A673 (cell line): ENCODE data around the gene OR2H1. TPM values are rescaled to one million over a fixed set of nuclear protein-coding genes. Genes with fewer than 3 reads are reported as not detected.

Source experiments
- BruUV-seq: library from RNA; stranded (reverse); fragments of 400-500 nt; replicated peaks from 2 replicates; lab custom pipeline; 2021; lab: Mats Ljungman, UMichigan
- CTCF ChIA-PET: fragments of 300-600 bp; sonication (Branson Sonifier 250); formaldehyde crosslinking; loops from one replicate; lab custom pipeline; 2022; ENCODE audit warnings: antibody characterized with exemption; lab: Charles Lee
- POLR2A ChIA-PET: fragments of 300-600 bp; sonication (Branson Sonifier 250); formaldehyde crosslinking; loops from one replicate; lab custom pipeline; 2022; ENCODE audit warnings: antibody characterized with exemption; ENCODE audit not compliant: low non-redundant PET; lab: Charles Lee
- DNase-seq: peaks from one replicate; pipeline ENCODE4 v3.0.0-alpha.2; 2015; ENCODE audit warnings: low spot score
- H3K27ac ChIP-seq: fragments of 200-600 bp; sonication (generic); 2 replicates; pipeline ENCODE4 v1.5.1; 2016; ENCODE audit warnings: mixed run types, low read depth, mild to moderate bottlenecking, mixed read lengths, antibody characterized with exemption, low read length; ENCODE audit not compliant: poor library complexity, severe bottlenecking
- H3K27me3 ChIP-seq: fragments of 200-600 bp; sonication (generic); replicated peaks from 2 replicates; pipeline ENCODE4 v1.6.1; 2017; ENCODE audit warnings: mixed run types, low read depth, mild to moderate bottlenecking, mixed read lengths, antibody characterized with exemption, low read length; ENCODE audit not compliant: insufficient read depth, poor library complexity
- H3K36me3 ChIP-seq: fragments of 200-600 bp; sonication (generic); 2 replicates; pipeline ENCODE4 v1.6.1; 2016; ENCODE audit warnings: mixed run types, mild to moderate bottlenecking, mixed read lengths, antibody characterized with exemption, low read length; ENCODE audit not compliant: insufficient read depth, poor library complexity, severe bottlenecking
- H3K4me1 ChIP-seq: fragments of 200-600 bp; sonication (generic); 2 replicates; pipeline ENCODE4 v1.6.1; 2017; ENCODE audit warnings: mixed run types, mild to moderate bottlenecking, mixed read lengths, antibody characterized with exemption, low read length; ENCODE audit not compliant: insufficient read depth, poor library complexity, severe bottlenecking
- H3K4me3 ChIP-seq: fragments of 200-600 bp; sonication (generic); 2 replicates; pipeline ENCODE4 v1.5.1; 2016; ENCODE audit warnings: low read depth, mixed run types, mild to moderate bottlenecking, mixed read lengths, low read length; ENCODE audit not compliant: poor library complexity, severe bottlenecking
- H3K9me3 ChIP-seq: fragments of 200-600 bp; sonication (generic); 2 replicates; pipeline ENCODE4 v1.6.1; 2016; ENCODE audit warnings: mixed run types, low read depth, mild to moderate bottlenecking, mixed read lengths, antibody characterized with exemption, low read length; ENCODE audit not compliant: poor library complexity, severe bottlenecking
- EZH2 ChIP-seq: fragments of 200-600 bp; sonication (generic); IDR thresholded peaks from 2 replicates; pipeline ENCODE4 v1.6.1; 2017; ENCODE audit warnings: borderline replicate concordance, low read depth, mild to moderate bottlenecking, mixed read lengths, antibody characterized with exemption, low read length; ENCODE audit not compliant: poor library complexity, severe bottlenecking
- intact Hi-C: fragments of 100-400 bp; cut with micrococcal nuclease; formaldehyde crosslinking; loops from one replicate; pipeline ENCODE4 v1.10.0; 2022; ENCODE audit not compliant: unreplicated experiment
- total RNA-seq: library from RNA; stranded (reverse); gene quantifications from 2 replicates; pipeline ENCODE4 v1.2.3, GENCODE V29; 2021
- TF ChIP-seq, protein P1 (sequence below): fragments of 300-800, 200-600 bp; sonication (generic); conservative IDR thresholded peaks from 2 replicates; pipeline ENCODE4 v1.5.1; 2017; ENCODE audit warnings: low read depth, mild to moderate bottlenecking, antibody characterized with exemption, low read length, moderate library complexity, mixed read lengths

Gene OR2H1
- total RNA-seq, 1 experiment from 2014 or later = not detected

DNA sequence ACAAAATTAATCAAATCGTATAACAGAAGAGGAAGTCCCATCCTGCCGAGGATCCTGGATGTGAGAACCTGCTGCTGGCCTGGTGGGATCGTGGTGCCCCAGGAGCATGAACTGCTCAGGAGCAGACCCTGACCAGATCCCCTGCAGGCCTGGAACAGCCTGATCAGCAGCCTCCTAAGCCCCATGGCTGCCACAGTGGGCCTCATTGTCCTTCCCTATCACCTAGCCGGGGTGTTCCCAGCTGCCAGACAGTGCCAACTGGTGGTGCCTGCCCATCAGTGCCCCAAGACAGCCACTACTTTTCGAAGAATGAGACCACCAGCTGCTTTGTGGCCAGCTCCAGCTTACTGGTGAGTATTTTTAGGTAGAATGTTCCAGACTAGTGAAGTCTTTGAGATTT, 50.4 kb downstream of the OR2H1 start:
- Histone ChIP-seq H3K27me3 (no peaks in the 10 kb centered on the region), H3K4me3 (no peak overlapping the region), H3K9me3 (no peaks in the 10 kb centered on the region), H3K27ac (no peak overlapping the region), H3K4me1 (no peaks in the 10 kb centered on the region), H3K36me3 (no peaks in the 10 kb centered on the region)
- intact Hi-C loops = no loop called here
- BruUV-seq = no TSS peak
- no peak for DNase-seq
- CTCF ChIA-PET = no interaction called here
- POLR2A ChIA-PET = no interaction called here
- TF ChIP-seq EZH2 = no peak
- TF ChIP-seq, protein P1, sequence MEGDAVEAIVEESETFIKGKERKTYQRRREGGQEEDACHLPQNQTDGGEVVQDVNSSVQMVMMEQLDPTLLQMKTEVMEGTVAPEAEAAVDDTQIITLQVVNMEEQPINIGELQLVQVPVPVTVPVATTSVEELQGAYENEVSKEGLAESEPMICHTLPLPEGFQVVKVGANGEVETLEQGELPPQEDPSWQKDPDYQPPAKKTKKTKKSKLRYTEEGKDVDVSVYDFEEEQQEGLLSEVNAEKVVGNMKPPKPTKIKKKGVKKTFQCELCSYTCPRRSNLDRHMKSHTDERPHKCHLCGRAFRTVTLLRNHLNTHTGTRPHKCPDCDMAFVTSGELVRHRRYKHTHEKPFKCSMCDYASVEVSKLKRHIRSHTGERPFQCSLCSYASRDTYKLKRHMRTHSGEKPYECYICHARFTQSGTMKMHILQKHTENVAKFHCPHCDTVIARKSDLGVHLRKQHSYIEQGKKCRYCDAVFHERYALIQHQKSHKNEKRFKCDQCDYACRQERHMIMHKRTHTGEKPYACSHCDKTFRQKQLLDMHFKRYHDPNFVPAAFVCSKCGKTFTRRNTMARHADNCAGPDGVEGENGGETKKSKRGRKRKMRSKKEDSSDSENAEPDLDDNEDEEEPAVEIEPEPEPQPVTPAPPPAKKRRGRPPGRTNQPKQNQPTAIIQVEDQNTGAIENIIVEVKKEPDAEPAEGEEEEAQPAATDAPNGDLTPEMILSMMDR = no peak

DNA sequence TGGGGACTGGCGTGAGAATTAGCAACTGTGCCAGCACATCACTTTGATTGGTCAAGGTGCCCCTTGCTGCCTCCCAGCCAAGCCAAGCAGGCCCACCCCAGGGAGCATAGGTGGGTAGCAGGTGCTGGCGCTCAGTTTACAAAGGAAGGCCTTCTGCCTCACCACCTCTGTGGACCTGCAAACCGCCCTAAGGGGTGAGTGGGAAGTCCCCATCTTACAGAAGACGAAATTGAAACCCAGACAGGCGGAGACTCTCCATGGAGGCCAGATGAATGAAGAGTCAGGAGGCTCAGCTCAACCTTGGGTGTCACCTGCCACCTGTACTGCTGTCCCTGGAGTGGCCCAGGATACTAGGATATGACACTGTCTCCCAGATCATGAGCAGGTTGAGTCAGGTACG, 52.3 kb downstream of the OR2H1 start:
- no peak for DNase-seq
- CTCF ChIA-PET = no interaction called here
- no peaks in the 10 kb centered on the region for H3K27me3 ChIP-seq

DNA sequence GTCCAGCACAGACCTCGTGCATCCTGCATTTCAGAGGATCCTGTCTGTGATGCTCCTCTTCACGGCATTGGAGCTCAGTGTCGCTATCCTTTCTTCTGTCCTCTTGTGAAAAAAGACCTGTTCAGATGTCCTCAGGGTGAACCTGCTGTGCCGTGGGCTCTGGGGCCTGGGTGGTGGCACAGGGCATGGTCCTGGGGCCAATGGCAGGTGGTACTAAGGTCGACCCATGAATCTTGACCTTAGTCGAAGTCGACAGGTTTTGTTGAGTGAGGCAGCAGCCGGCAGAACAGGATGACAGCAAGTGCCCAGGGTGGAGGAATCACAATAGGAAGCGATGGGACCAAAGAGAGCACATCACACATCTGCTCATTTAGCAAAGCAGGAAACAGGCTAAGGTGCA, 52.8 kb downstream of the OR2H1 start:
- no peak for TF ChIP-seq EZH2
- TF ChIP-seq, protein P1 = no peak
- Histone ChIP-seq H3K36me3 (no peaks in the 10 kb centered on the region), H3K27ac (no peak overlapping the region), H3K9me3 (no peaks in the 10 kb centered on the region), H3K4me3 (no peak overlapping the region), H3K27me3 (no peaks in the 10 kb centered on the region), H3K4me1 (no peaks in the 10 kb centered on the region)
- DNase-seq = no peak
- no TSS peak for BruUV-seq
- POLR2A ChIA-PET = no interaction called here
- intact Hi-C loops = no loop called here
- CTCF ChIA-PET = no interaction called here

More for the DNA sequence above, 52.3 kb downstream of the OR2H1 start:
- H3K4me3 ChIP-seq = no peak overlapping the region
- BruUV-seq = no TSS peak
- intact Hi-C loops = no loop called here
- no peaks in the 10 kb centered on the region for H3K36me3 ChIP-seq
- POLR2A ChIA-PET = no interaction called here
- H3K4me1 ChIP-seq = no peaks in the 10 kb centered on the region
- no peak overlapping the region for H3K27ac ChIP-seq
- TF ChIP-seq, protein P1 = no peak
- H3K9me3 ChIP-seq = no peaks in the 10 kb centered on the region
